Measurements from ENCODE around the gene ZNF611.

DNA sequence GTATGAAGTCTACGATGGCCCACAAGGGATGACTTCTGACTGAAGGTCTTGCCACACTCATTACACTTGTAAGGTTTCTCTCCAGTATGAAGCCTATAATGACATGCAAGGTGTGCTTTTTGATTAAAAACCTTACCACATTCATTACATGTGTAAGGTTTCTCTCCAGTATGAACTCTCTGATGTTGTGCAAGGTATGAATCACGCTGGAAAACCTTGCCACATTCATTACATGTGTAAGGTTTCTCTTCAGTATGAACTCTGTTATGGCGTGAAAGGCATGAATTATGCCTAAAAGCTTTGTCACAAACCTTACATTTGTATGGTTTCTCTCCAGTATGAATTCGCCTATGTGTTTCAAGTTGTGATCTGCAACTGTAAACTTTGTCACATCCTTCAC is 81.7 kb downstream of the ZNF611 start:
- TF ChIP-seq, protein P1, sequence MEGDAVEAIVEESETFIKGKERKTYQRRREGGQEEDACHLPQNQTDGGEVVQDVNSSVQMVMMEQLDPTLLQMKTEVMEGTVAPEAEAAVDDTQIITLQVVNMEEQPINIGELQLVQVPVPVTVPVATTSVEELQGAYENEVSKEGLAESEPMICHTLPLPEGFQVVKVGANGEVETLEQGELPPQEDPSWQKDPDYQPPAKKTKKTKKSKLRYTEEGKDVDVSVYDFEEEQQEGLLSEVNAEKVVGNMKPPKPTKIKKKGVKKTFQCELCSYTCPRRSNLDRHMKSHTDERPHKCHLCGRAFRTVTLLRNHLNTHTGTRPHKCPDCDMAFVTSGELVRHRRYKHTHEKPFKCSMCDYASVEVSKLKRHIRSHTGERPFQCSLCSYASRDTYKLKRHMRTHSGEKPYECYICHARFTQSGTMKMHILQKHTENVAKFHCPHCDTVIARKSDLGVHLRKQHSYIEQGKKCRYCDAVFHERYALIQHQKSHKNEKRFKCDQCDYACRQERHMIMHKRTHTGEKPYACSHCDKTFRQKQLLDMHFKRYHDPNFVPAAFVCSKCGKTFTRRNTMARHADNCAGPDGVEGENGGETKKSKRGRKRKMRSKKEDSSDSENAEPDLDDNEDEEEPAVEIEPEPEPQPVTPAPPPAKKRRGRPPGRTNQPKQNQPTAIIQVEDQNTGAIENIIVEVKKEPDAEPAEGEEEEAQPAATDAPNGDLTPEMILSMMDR (conservative IDR thresholded peaks at IDR 0.05; ENCODE audit: low read length) = no peak
- TF ChIP-seq EZH2phosphoT487 (IDR thresholded peaks at IDR 0.05; ENCODE audit: borderline replicate concordance, low read depth, low read length) = no peak
